Measurements from ENCODE around the gene ALB.

The ALB gene

GRCh38 chr4:73432169-73433000 is 28.3 kb downstream of the ALB start:
- no peak for DNase-seq

GRCh38 chr4:73433140-73433539 is 29.1 kb downstream of the ALB start:
- DNase-seq, result no peak

- DNase-seq, result no peak
Measured at GRCh38 chr4:73434311-73434710, 30.2 kb downstream of the ALB start.

GRCh38 chr4:73435984-73436383 is 31.9 kb downstream of the ALB start, which contains the start of gene AFP:
AFP (plus strand) TSS chr4:73436221; CDS start chr4:73436263, 42 bp downstream.
- DNase-seq, result no peak

GRCh38 chr4:73436674-73437557 is 32.8 kb downstream of the ALB start:
- no peak for DNase-seq

- DNase-seq, result no peak
Measured at GRCh38 chr4:73437558-73437956, 33.5 kb downstream of the ALB start.

GRCh38 chr4:73438048-73438447 is 34.0 kb downstream of the ALB start:
- DNase-seq, result no peak

- DNase-seq, result no peak
Measured at GRCh38 chr4:73438582-73439215, 34.6 kb downstream of the ALB start.

GRCh38 chr4:73439445-73439844 is 35.4 kb downstream of the ALB start:
- no peak for DNase-seq

GRCh38 chr4:73439991-73440390 is 35.9 kb downstream of the ALB start:
- no peak for DNase-seq

GRCh38 chr4:73440653-73441052 is 36.6 kb downstream of the ALB start:
- no peak for DNase-seq

GRCh38 chr4:73442275-73442674 is 38.2 kb downstream of the ALB start:
- no peak for DNase-seq

- no peak for DNase-seq
Measured at GRCh38 chr4:73443224-73443623, 39.1 kb downstream of the ALB start.

- no peak for DNase-seq
Measured at GRCh38 chr4:73445383-73446335, 41.6 kb downstream of the ALB start.

GRCh38 chr4:73446336-73446938 is 42.4 kb downstream of the ALB start:
- peak; percentile 59 for DNase-seq

- DNase-seq, result peak; percentile 0
Measured at GRCh38 chr4:73447671-73448070, 43.6 kb downstream of the ALB start.

GRCh38 chr4:73448448-73449203 is 44.5 kb downstream of the ALB start:
- DNase-seq, result no peak

- DNase-seq, result no peak
Measured at GRCh38 chr4:73450398-73451004, 46.4 kb downstream of the ALB start.

- no peak for DNase-seq
Measured at GRCh38 chr4:73451404-73451803, 47.3 kb downstream of the ALB start.

GRCh38 chr4:73451981-73452747 is 48.1 kb downstream of the ALB start:
- no peak for DNase-seq

Measured in activated CD4-positive, alpha-beta T cell treated with anti-CD3 and anti-CD28 coated beads, Interleukin-2, Interleukin-6, amounts not matched to agents 100 ng/mL and 50 ng/mL, durations not matched to agents 16 hours and 8 hours (primary cell).